PFSK-1 (cell line): ENCODE data around the gene WDR70.

Experiments used
- FOXP2 ChIP-seq: optimal IDR thresholded peaks from 2 replicates; pipeline ENCODE3; 2011; ENCODE audit warnings: borderline replicate concordance, control low read depth, inconsistent platforms; ENCODE audit not compliant: insufficient read depth; ENCODE audit errors: extremely low read length, extremely low read depth
- POLR2AphosphoS5 ChIP-seq: IDR thresholded peaks from 2 replicates; pipeline ENCODE4 v1.6.1; 2012; ENCODE audit warnings: low read depth, mild to moderate bottlenecking, control low read depth, low read length, moderate library complexity
- SIN3A ChIP-seq: IDR thresholded peaks from 2 replicates; pipeline ENCODE4 v1.6.1; 2012; ENCODE audit warnings: mild to moderate bottlenecking, low read length, moderate library complexity, borderline replicate concordance; ENCODE audit not compliant: insufficient read depth
- TAF1 ChIP-seq: IDR thresholded peaks from 2 replicates; pipeline ENCODE4 v1.6.1; 2012; ENCODE audit warnings: low read length, control low read depth, borderline replicate concordance; ENCODE audit not compliant: insufficient read depth
- TF ChIP-seq, protein P1 (sequence below), 2 experiments: IDR thresholded peaks; 2 replicates each; pipeline versions ENCODE4 v1.6.1 to v1.8.0; 2011 to 2012; ENCODE audit warnings: low read depth in 2 of 2, low read length in 2 of 2, control low read depth in 1 of 2, inconsistent platforms in 1 of 2, mild to moderate bottlenecking in 1 of 2, moderate library complexity in 1 of 2; ENCODE audit not compliant: insufficient read depth in 1 of 2

WDR70 gene

GRCh38 chr5:37517686-37518085, 138.6 kb downstream of the WDR70 start:
- TF ChIP-seq FOXP2, result no peak
- TF ChIP-seq, protein P1, sequence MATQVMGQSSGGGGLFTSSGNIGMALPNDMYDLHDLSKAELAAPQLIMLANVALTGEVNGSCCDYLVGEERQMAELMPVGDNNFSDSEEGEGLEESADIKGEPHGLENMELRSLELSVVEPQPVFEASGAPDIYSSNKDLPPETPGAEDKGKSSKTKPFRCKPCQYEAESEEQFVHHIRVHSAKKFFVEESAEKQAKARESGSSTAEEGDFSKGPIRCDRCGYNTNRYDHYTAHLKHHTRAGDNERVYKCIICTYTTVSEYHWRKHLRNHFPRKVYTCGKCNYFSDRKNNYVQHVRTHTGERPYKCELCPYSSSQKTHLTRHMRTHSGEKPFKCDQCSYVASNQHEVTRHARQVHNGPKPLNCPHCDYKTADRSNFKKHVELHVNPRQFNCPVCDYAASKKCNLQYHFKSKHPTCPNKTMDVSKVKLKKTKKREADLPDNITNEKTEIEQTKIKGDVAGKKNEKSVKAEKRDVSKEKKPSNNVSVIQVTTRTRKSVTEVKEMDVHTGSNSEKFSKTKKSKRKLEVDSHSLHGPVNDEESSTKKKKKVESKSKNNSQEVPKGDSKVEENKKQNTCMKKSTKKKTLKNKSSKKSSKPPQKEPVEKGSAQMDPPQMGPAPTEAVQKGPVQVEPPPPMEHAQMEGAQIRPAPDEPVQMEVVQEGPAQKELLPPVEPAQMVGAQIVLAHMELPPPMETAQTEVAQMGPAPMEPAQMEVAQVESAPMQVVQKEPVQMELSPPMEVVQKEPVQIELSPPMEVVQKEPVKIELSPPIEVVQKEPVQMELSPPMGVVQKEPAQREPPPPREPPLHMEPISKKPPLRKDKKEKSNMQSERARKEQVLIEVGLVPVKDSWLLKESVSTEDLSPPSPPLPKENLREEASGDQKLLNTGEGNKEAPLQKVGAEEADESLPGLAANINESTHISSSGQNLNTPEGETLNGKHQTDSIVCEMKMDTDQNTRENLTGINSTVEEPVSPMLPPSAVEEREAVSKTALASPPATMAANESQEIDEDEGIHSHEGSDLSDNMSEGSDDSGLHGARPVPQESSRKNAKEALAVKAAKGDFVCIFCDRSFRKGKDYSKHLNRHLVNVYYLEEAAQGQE (IDR thresholded peaks at IDR 0.05; ENCODE audit: insufficient read depth in 1 of 2, low read depth in 2 of 2, low read length in 2 of 2), result no peak

DNA sequence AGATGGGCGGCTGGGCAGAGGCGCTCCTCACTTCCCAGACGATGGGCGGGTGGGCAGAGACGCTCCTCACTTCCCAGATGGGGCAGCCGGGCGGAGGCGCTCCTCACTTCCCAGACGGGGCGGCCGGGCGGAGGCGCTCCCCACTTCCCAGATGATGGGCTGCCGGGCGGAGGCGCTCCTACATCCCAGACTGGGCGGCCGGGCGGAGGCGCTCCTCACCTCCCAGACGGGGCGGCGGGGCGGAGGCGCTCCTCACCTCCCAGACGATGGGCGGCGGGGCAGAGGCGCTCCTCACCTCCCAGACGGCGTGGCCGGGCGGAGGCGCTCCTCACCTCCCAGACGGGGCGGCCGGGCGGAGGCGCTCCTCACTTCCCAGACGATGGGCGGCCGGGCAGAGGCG, 140.2 kb downstream of the WDR70 start:
- TF ChIP-seq SIN3A (no peak), FOXP2 (no peak), POLR2AphosphoS5 (no peak), TAF1 (no peak)
- TF ChIP-seq, protein P1 (IDR thresholded peaks at IDR 0.05; ENCODE audit: insufficient read depth in 1 of 2, low read depth in 2 of 2, low read length in 2 of 2), result no peak

GRCh38 chr5:37519807-37520206, 140.7 kb downstream of the WDR70 start:
- TF ChIP-seq POLR2AphosphoS5, result no peak
- TF ChIP-seq, protein P1 (IDR thresholded peaks at IDR 0.05; ENCODE audit: insufficient read depth in 1 of 2, low read depth in 2 of 2, low read length in 2 of 2), result no peak
- no peak for TF ChIP-seq TAF1
- no peak for TF ChIP-seq SIN3A

DNA sequence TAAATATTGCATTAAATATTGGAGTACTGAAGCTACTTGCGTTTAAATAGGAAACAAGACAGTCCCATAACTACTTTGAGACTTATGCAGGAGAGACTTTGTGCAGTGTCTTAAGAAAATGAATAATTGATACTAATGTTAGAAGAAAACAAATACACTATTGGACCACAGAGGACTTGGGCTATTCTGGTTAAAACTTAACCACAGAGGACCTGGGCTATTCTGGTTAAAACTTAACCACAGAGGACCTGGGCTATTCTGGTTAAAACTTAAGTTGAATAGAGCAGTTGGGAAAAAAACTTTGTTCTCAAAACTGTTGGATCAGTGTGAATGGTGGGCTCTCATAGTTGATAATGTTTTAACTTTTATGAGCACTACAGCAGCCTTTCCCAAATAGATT, 141.7 kb downstream of the WDR70 start:
- TF ChIP-seq SIN3A (no peak), TAF1 (no peak), POLR2AphosphoS5 (no peak), FOXP2 (no peak)
- TF ChIP-seq, protein P1 (IDR thresholded peaks at IDR 0.05; ENCODE audit: insufficient read depth in 1 of 2, low read depth in 2 of 2, low read length in 2 of 2), result no peak

GRCh38 chr5:37532976-37533740, 154.0 kb downstream of the WDR70 start:
- TF ChIP-seq, protein P1 (IDR thresholded peaks at IDR 0.05; ENCODE audit: insufficient read depth in 1 of 2, low read depth in 2 of 2, low read length in 2 of 2), result no peak
- TF ChIP-seq FOXP2 (no peak), POLR2AphosphoS5 (no peak), SIN3A (no peak), TAF1 (no peak)
